OCI-LY3 (cell line): ENCODE results near the gene OR8G5.
"Not testable (repeated sequence)": the region's sequence is repeated elsewhere in the genome, so short reads cannot be mapped to it uniquely, and the experiment has no call there.

ENCODE experiments used
- H2AFZ ChIP-seq: fragments of 200-600, 300-600 bp; shearing (Covaris generic); 2 replicates; pipeline ENCODE4 v1.6.0; 2014; ENCODE audit warnings: antibody characterized with exemption, low read depth, low read length
- H3K27ac ChIP-seq: fragments of 200-600, 300-600 bp; sonication (generic); 2 replicates; pipeline ENCODE4 v1.5.1; 2014; ENCODE audit warnings: mild to moderate bottlenecking, low read length, moderate library complexity, mixed read lengths
- H3K27me3 ChIP-seq: fragments of 200-600, 300-600 bp; sonication (generic); 2 replicates; pipeline ENCODE4 v1.6.1; 2014; ENCODE audit warnings: low read depth, low read length, mixed read lengths
- H3K36me3 ChIP-seq: fragments of 200-600, 300-600 bp; sonication (generic); replicated peaks from 2 replicates; pipeline ENCODE3; 2014; ENCODE audit warnings: low read depth, low read length, mixed read lengths
- H3K4me1 ChIP-seq: fragments of 300-600, 200-600 bp; sonication (generic); 2 replicates; pipeline ENCODE4 v1.6.1; 2014; ENCODE audit warnings: low read length, mixed read lengths
- H3K4me2 ChIP-seq: fragments of 200-600, 300-600 bp; sonication (generic); 2 replicates; pipeline ENCODE4 v1.6.1; 2014; ENCODE audit warnings: low read length, mixed read lengths
- H3K4me3 ChIP-seq: fragments of 300-600, 200-600 bp; sonication (generic); 2 replicates; pipeline ENCODE4 v1.5.1; 2014; ENCODE audit warnings: antibody characterized with exemption, mild to moderate bottlenecking, low read length, moderate library complexity
- H3K79me2 ChIP-seq: fragments of 300-600, 200-600 bp; shearing (Covaris generic); 2 replicates; pipeline ENCODE4 v1.6.1; 2014; ENCODE audit warnings: mild to moderate bottlenecking, low read length, mixed read lengths
- H3K9ac ChIP-seq: fragments of 300-600, 200-600 bp; shearing (Covaris generic); 2 replicates; pipeline ENCODE4 v1.6.0; 2014; ENCODE audit warnings: mild to moderate bottlenecking, low read length, moderate library complexity
- H3K9me3 ChIP-seq: fragments of 200-600, 300-600 bp; shearing (Covaris generic); 2 replicates; pipeline ENCODE4 v1.6.1; 2014; ENCODE audit warnings: low read length, mixed read lengths; ENCODE audit not compliant: insufficient read depth
- H4K20me1 ChIP-seq: fragments of 200-600, 300-600 bp; sonication (generic); 2 replicates; pipeline ENCODE4 v1.6.1; 2016; ENCODE audit warnings: low read length, mixed read lengths; ENCODE audit not compliant: insufficient read depth
- CTCF ChIP-seq: fragments of 200-600, 300-600 bp; sonication (generic); IDR thresholded peaks from 2 replicates; pipeline ENCODE4 v1.5.1; 2014; ENCODE audit warnings: antibody characterized with exemption, low read length, low read depth
- EZH2phosphoT487 ChIP-seq: fragments of 200-600 bp; shearing (Covaris generic); IDR thresholded peaks from 2 replicates; pipeline ENCODE4 v1.6.1; 2018; ENCODE audit warnings: antibody characterized with exemption, mixed run types, low read depth

OR8G5 gene

GRCh38 chr11:124270886-124271285, 14.7 kb downstream of the OR8G5 start:
- not testable (repeated sequence) for H3K27me3 ChIP-seq, H3K4me1 ChIP-seq, H3K36me3 ChIP-seq, H3K4me3 ChIP-seq, H3K9ac ChIP-seq, H4K20me1 ChIP-seq, H3K27ac ChIP-seq, H3K9me3 ChIP-seq, H3K4me2 ChIP-seq, H2AFZ ChIP-seq, H3K79me2 ChIP-seq

- H2AFZ ChIP-seq = no peak overlapping the region
- H3K79me2 ChIP-seq = no peaks in the 10 kb centered on the region
- H3K9me3 ChIP-seq = no peaks in the 10 kb centered on the region
- no peak overlapping the region for H3K4me3 ChIP-seq
- no peaks in the 10 kb centered on the region for H3K36me3 ChIP-seq
- no peak overlapping the region for H3K4me2 ChIP-seq
- TF ChIP-seq EZH2phosphoT487 = no peak
- TF ChIP-seq CTCF = no peak
- no peaks in the 10 kb centered on the region for H4K20me1 ChIP-seq
- H3K9ac ChIP-seq = no peak overlapping the region
- no peaks in the 10 kb centered on the region for H3K4me1 ChIP-seq
- H3K27ac ChIP-seq = no peak overlapping the region
- H3K27me3 ChIP-seq = no peaks in the 10 kb centered on the region
Observed at GRCh38 chr11:124274000-124274399, 17.8 kb downstream of the OR8G5 start.

GRCh38 chr11:124276081-124276480, 19.9 kb downstream of the OR8G5 start:
- no peak for TF ChIP-seq EZH2phosphoT487
- TF ChIP-seq CTCF = no peak
- no peaks in the 10 kb centered on the region for H3K9me3 ChIP-seq
- no peaks in the 10 kb centered on the region for H3K79me2 ChIP-seq
- no peaks in the 10 kb centered on the region for H3K4me1 ChIP-seq
- H3K27ac ChIP-seq = no peak overlapping the region
- no peak overlapping the region for H2AFZ ChIP-seq
- no peak overlapping the region for H3K4me3 ChIP-seq
- no peaks in the 10 kb centered on the region for H4K20me1 ChIP-seq
- H3K36me3 ChIP-seq = no peaks in the 10 kb centered on the region
- no peak overlapping the region for H3K9ac ChIP-seq
- H3K4me2 ChIP-seq = no peak overlapping the region
- H3K27me3 ChIP-seq = no peaks in the 10 kb centered on the region

- no peak for TF ChIP-seq EZH2phosphoT487
- no peak for TF ChIP-seq CTCF
- Histone ChIP-seq H3K36me3 (no peaks in the 10 kb centered on the region), H3K4me1 (no peaks in the 10 kb centered on the region), H3K9ac (no peak overlapping the region), H4K20me1 (no peaks in the 10 kb centered on the region), H3K27me3 (no peaks in the 10 kb centered on the region), H2AFZ (no peak overlapping the region), H3K9me3 (no peaks in the 10 kb centered on the region), H3K27ac (no peak overlapping the region), H3K79me2 (no peaks in the 10 kb centered on the region), H3K4me2 (no peak overlapping the region), H3K4me3 (no peak overlapping the region)
Observed at GRCh38 chr11:124277207-124277606, 21.0 kb downstream of the OR8G5 start.

- TF ChIP-seq EZH2phosphoT487 = no peak
- peak; percentile 35 for TF ChIP-seq CTCF
- no peak overlapping the region for H3K4me2 ChIP-seq
- H3K4me3 ChIP-seq = no peak overlapping the region
- H3K9me3 ChIP-seq = no peaks in the 10 kb centered on the region
- no peak overlapping the region for H3K9ac ChIP-seq
- H3K27me3 ChIP-seq = no peaks in the 10 kb centered on the region
- no peak overlapping the region for H3K27ac ChIP-seq
- H4K20me1 ChIP-seq = no peaks in the 10 kb centered on the region
- H3K4me1 ChIP-seq = no peaks in the 10 kb centered on the region
- H3K36me3 ChIP-seq = no peaks in the 10 kb centered on the region
- no peak overlapping the region for H2AFZ ChIP-seq
- no peaks in the 10 kb centered on the region for H3K79me2 ChIP-seq
Observed at GRCh38 chr11:124277804-124278203, 21.6 kb downstream of the OR8G5 start.
